ENCODE measurements around the gene YPEL5. TPM values are rescaled to one million over a fixed set of nuclear protein-coding genes. Genes with fewer than 3 reads are reported as not detected.

YPEL5 gene
- total and polyA plus RNA-seq, 10 of the 15 experiments (the other 5 are each of a cell fraction or from before 2014, with no cell fraction given) = 18.8 to 47.3 (median 21.7) TPM

- FAIRE-seq (no peak), ATAC-seq (no peak), DNase-seq (ENCODE audit: low read depth, low spot score) (no peak)
- Histone ChIP-seq H4K20me1 (ENCODE audit: control insufficient read depth, insufficient read depth) (no peaks in the 10 kb centered on the region), H3K9me3 (replicated peaks; ENCODE audit: control insufficient read depth, insufficient read depth, low read length) (no peaks in the 10 kb centered on the region), H3K27me3 (replicated peaks in 1 of 2; ENCODE audit: control insufficient read depth in 2 of 2, insufficient read depth in 2 of 2, low read length in 1 of 2) (peaks cover 0 to 2% of the 10 kb centered on the region in 2 experiments; a peak in 1 of 4 replicates), H3K36me3 (ENCODE audit: control insufficient read depth in 2 of 2, insufficient read depth in 2 of 2, low read length in 1 of 2) (no peaks in the 10 kb centered on the region), H3K79me2 (ENCODE audit: control insufficient read depth, insufficient read depth, low read length) (no peaks in the 10 kb centered on the region), H3K9ac (ENCODE audit: control insufficient read depth, insufficient read depth, low read length) (no peak overlapping the region), H3K27ac (ENCODE audit: control insufficient read depth, insufficient read depth) (no peak overlapping the region), H3K4me2 (ENCODE audit: control insufficient read depth, insufficient read depth) (no peak overlapping the region), H3K4me1 (ENCODE audit: control insufficient read depth, insufficient read depth, low read length) (peaks cover 3% of the 10 kb centered on the region; the same call in 1 of the 2 replicates), H2AFZ (ENCODE audit: control insufficient read depth, low read depth, low read length) (no peak overlapping the region), H3K4me3 (no peak overlapping the region)
- intact Hi-C loops (cut with micrococcal nuclease; ENCODE audit: unreplicated experiment) = loop anchor here (10.0 kb wide), 1 partner anchor 700 kb away; no protein-coding TSS in a partner anchor
- BruUV-seq (replicated peaks) = no TSS peak
- POLR2A ChIA-PET = interaction anchor here (0.7 to 3.9 kb wide), 7 partner anchors 15 to 569 kb away, joined by 3 to 20 read pairs (median 5); partner anchors contain the start of gene LBH
- WGBS (ENCODE audit: insufficient coverage, insufficient replicate concordance, low lambda C conversion rate, missing lambda C conversion rate) = 14% methylated on average over 7 of the region's 7 CpGs
- TF ChIP-seq ZNF207 (IDR thresholded peaks at IDR 0.05; ENCODE audit: borderline replicate concordance) (no peak), HDGF (IDR thresholded peaks at IDR 0.05) (no peak), MXI1 (IDR thresholded peaks at IDR 0.05; ENCODE audit: low read depth, low read length) (no peak), SIN3A (IDR thresholded peaks at IDR 0.05; ENCODE audit: low read depth, low read length) (no peak), REST (IDR thresholded peaks at IDR 0.05; ENCODE audit: low read depth, low read length) (no peak), FOXK2 (IDR thresholded peaks at IDR 0.05) (no peak)
- in situ Hi-C loops (cut with MboI) = loop anchor here (10.0 to 25.0 kb wide), 2 partner anchors 998 to 1170 kb away; no protein-coding TSS in a partner anchor
- RAD21 ChIA-PET (ENCODE audit: unreplicated experiment) = interaction anchor here (0.6 to 9.7 kb wide), 52 partner anchors 8 to 1833 kb away, joined by 3 to 420 read pairs (median 5); partner anchors contain the start of genes LBH, LCLAT1 and YPEL5
- CTCF ChIA-PET = interaction anchor here (0.6 to 11.2 kb wide), 92 partner anchors 8 to 1171 kb away, joined by 3 to 724 read pairs (median 5); partner anchors contain the start of genes GALNT14, LBH, LCLAT1 and YPEL5
- SMC1A ChIA-PET (ENCODE audit: uncharacterized antibody, unreplicated experiment) = interaction anchor here (0.6 to 10.0 kb wide), 63 partner anchors 9 to 1006 kb away, joined by 3 to 379 read pairs (median 5); partner anchors contain the start of genes LBH, LCLAT1 and YPEL5
Observed at GRCh38 chr2:30164131-30164925, 17.5 kb downstream of the YPEL5 start.

All from GM12878 (cell line).